HuH-7.5 (cell line): ENCODE results near the gene IDUA.
"Not testable (repeated sequence)": the region's sequence is repeated elsewhere in the genome, so short reads cannot be mapped to it uniquely, and the experiment has no call there.

Experiments used
- DNase-seq: peaks from one replicate; pipeline ENCODE4 v3.0.0; 2011; ENCODE audit warnings: low spot score

IDUA gene

GRCh38 chr4:987624-988513, 1.0 kb downstream of the IDUA start:
- no peak for DNase-seq

DNA sequence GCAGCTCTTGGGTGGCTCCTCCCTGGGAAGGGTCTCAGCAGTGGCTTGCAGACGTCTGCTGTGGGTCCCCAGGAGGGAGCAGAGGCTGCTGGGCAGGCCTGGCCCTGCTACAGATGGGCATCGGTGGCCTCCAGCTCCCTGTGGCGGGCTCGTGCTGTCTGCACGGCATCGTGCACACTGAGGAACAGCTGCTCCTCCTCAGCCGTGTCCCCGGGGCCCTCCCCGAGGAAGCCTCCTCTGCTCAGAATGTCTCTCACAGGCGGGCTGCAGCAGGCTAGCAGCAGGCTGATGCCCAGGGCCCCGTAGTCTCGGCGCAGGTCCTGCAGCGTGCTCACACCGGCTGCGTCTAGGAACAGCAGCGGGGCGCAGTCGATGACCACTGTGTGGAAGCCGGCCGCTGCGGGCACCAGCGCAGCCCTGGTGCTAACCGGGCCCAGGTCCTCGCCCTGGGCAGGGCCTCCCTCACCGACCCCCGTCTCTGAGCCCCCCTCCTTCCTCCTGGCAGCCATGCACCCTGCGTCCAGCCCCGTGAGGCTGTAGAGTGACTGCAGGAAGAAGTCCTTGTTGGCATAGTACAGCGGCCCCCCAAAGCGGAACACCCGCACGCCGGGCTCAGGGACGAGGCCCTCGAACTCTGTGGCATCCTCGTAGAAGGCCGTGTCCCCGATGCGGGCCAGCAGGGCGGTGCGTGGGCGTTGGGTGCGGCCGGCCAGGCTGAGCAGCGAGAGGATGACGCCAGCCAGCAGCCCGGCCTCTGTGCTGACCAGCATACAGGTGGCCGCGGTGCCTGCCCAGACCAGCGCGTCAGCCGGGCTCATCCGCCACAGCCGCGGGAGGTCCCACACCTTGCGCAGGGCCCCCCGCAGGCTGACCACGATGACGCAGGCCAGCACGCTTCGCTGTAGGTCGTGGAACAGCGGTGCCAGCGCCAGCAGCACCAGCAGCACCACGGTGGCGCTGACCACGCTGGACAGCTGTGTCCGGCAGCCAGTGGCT, 2.2 kb downstream of the IDUA start:
- no peak for DNase-seq

DNA sequence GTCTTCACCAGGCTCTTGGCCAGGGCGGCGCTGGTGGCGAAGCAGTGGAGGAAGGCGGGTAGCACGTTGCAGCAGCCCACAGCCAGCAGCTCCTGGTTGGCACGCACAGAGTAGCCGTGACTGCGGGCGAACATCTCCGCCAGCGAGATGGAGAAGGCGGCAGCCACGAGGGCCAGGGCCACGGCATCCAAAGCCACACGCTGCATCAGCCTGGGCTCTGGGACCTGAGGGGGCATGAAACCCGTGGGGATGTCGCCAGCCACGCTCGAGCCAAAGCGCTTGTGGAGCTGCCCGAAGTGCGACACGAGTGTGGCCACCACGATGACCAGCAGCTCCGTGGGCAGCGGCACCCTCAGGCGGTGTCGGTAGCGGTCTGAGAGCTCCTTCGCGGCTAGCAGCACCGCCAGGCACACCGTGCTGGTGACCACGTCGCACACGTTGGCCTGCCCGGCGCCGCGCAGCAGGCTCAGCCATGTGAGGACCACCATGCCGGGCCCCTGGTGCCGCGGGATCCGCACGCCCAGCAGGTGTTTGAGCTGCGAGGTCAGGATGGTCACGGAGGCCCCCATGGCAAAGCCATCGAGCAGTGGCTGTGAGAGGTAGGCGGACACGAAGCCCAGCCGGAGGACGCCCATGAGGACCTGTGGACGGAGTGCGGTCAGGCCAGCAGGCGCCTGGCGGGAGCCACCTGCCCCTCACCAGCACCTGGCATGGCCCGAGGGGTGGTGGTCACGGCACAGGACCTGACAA, 3.1 kb downstream of the IDUA start:
- no peak for DNase-seq

- no peak for DNase-seq
Observed at GRCh38 chr4:990746-991367, 4.0 kb downstream of the IDUA start.

- no peak for DNase-seq
Observed at GRCh38 chr4:991451-992296, 4.8 kb downstream of the IDUA start.

DNA sequence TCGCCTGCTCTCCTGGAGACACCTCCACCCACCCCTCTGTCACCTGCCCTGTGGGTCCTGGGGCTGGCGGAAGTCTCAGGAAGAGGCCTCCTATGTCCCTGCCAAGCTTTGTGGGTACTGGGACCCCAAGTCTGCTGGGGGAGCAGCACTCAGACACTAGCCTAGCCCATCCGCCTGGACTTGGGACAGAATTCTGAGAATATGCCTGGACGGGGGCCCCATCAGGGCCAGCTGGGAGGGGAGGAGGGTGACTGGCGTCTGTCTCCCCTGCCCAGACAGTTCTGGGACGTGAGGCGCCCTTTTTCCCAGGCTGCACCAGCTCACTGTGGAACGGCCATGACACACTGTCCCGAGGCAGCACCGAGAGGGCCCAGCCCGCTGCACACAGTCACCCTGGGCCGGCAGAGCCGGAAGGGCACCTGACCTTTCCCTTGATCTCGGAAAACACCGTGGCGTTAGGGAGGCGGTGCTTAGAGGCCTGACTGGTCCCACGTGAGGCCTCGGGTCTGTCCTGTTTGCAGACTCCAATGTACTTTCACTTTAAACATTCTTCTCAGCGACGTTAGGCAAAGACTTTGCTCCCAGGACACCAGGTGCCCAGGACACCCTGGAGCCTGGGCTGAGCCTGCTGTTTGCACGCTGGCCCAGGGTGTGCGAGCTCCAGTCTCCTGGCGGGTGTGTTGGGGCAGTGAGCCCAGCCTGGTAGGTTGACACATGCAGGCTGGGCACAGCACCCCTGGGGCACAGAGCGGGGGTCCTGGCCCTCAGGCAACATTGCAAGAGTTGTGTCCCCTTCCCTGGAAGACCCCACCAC, 5.7 kb downstream of the IDUA start:
- DNase-seq: peak; percentile 99

DNA sequence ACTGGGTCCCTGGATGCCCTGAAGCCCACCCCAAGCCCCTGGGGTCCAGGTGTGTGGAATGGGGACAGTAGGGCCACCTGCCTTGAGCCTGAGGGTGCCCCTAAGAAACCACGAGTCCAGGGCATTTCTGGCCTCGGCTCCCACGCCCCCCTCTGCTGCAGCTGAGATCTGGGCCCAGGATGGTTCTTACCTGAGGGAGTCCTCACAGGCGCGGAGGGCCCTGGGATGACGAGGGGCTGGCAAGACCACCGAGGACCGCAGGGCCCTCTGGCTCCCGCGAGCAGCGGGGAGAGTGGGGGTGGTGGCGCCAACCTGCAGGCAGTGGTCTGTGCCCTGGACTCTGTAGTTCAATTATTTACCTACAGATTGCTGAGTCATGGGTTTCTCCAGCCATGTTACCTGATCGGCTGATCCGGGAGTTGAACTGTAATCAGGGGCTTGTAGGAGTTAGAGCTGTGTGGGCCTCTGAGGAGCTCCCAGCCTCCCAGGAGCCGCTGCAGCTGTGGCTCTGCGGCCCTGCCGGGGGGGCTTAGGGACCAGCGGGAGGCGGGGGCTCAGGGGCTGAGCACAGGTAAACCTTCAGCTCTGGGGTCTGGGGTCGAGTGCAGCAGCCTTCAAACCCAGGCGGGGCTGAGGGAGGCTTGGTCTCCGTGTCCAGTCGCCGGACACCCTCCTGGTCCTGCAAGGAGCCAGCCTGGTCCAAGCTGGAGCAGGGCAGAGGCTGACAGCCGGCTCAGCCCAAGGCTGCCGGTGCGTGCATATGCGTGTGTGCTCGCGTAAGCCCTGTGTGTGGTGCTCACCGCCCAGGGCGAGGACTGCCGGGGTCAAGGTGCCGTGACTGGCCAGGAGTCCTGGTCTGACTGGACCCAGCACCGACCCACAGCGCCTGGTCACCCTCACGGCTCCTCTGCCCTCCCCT, 6.5 kb downstream of the IDUA start, which contains the start of gene SLC26A1:
Gene SLC26A1 (minus strand): TSS at position 294 of the 919 bp plus-strand sequence. CDS start 1,701 bp downstream, outside the sequence.
- peak; percentile 95 for DNase-seq

DNA sequence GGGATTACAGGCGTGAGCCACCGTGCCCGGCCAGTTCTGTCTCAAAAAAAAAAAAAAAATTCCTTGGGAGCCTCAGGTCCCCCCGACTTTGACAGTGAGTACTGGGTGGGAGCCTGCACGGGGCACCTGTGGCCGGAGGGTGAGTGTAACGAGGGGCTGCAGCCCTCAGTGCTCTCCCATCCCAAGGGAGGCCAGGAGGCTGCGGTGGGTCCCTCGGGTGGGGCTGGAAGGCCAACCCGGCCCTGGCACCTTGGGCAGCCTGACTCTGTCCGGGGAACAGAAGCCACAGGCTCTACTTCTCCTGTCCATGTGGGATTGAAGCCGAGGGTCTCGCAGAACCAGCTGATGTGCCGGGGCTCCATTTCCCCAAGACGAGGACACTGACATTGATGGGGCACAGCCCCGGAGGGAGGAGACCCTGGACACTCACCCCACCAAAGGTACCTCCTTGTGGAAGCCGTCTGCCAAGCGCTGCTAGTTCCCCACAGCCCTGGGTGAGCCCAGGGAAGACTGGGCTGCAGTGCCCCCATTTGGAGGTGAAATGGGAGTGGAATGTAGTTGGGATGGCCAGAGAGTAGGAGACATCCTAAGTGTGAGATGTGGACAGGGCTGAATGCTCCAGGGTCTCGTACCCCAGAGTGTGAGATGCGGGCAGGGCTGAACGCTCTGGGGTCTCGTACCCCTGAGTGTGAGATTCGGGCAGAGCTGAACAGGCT, 8.6 kb downstream of the IDUA start:
- DNase-seq: no peak

- no peak for DNase-seq
Observed at GRCh38 chr4:996030-996996, 9.5 kb downstream of the IDUA start.

DNA sequence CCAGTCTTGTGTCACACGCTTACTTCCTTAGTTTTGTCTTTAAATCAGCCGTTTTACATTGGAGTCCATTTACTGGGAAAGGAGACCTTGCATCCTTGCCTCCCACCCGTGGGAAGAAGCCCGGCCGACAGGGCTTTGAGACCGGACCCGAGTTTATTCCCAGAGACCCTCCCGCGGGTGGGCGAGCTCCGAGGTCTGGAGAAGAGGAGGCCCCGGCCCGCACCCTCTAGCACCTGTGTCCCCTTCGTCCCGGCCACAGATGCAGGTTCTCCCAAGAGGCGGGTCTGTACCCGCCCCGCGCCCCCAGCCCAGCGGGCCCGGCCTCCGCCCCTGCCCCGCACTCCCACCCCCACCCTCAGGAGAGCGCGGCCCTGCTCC, 10.1 kb downstream of the IDUA start:
- DNase-seq: no peak

DNA sequence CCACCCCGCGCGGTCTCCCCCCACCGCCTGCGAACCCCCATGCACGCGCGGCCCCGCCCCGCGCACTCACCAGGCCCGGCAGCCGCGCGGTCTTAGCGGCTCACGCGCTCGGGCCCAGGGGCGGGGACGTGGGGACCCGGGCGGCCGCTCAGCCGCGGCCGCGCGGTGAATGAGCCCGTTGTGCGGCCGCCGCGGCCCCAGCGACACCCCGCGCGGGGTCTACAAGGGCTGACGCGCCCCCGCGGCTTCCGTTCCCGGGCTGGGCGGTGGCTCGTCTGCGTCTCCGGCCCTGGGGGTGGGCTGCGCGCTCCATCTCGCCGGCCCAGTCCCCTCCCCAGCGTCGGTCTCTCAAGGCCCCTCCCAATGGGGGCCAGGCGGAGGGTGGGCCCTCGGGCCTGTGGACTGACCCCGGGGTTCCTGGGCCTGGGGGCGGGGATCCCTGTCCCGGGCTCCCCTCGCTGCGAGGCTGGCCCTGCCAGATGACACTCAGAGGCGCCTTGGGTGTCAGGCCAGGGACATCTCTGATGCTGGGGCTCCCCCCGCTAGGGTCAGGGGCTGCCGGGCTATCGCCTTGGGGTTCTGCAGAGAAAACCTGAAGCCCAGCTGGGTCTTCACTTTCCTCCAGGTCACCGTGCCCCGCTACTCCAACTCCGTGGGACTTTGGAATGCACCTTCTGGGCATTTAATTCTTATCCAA, 10.7 kb downstream of the IDUA start:
- DNase-seq: peak; percentile 92

DNA sequence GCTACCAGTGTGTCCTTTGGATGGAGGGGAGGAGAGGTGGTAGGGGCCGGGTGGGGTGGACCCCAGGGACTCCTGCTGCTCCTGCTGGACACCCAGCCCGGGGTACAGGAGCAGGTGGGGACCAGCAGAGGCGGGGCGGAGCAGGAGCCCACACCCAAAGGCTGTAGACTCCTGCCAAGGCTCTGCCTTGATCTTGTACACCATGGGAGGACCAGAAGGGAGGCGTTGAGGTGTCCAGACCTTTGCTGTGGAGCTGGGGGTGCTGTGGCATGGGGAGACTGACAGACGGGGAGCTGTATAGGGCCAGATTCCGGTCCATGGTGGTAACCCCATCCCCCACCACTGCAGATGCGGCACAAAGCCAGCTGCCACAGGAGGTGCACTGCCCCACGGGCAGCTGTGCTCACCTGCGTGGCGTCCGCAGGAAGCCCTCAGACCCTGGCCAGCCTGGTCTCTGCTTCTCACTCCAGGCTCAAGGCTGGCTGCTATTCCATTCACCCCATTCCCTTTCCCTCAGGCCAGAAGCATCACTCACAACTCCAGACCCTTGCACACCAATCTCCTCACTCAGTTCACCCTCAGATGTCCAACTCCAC, 11.3 kb downstream of the IDUA start:
- DNase-seq: no peak

- DNase-seq: not testable (repeated sequence)
Observed at GRCh38 chr4:999240-999863, 12.5 kb downstream of the IDUA start.

- no peak for DNase-seq
Observed at GRCh38 chr4:999882-1000425, 13.1 kb downstream of the IDUA start.
